PC-9 (cell line): Measurements from ENCODE around the gene DCAF16.

Experiments used
- CTCF ChIP-seq: fragments of 200-600 bp; sonication (generic); conservative IDR thresholded peaks from 2 replicates; pipeline ENCODE4 v1.6.1; 2017; ENCODE audit warnings: mixed run types, antibody characterized with exemption, mild to moderate bottlenecking, moderate library complexity
- EZH2 ChIP-seq: fragments of 200-600 bp; sonication (generic); IDR thresholded peaks from 2 replicates; pipeline ENCODE4 v1.8.0; 2017; ENCODE audit warnings: antibody characterized with exemption, low read depth

DNA sequence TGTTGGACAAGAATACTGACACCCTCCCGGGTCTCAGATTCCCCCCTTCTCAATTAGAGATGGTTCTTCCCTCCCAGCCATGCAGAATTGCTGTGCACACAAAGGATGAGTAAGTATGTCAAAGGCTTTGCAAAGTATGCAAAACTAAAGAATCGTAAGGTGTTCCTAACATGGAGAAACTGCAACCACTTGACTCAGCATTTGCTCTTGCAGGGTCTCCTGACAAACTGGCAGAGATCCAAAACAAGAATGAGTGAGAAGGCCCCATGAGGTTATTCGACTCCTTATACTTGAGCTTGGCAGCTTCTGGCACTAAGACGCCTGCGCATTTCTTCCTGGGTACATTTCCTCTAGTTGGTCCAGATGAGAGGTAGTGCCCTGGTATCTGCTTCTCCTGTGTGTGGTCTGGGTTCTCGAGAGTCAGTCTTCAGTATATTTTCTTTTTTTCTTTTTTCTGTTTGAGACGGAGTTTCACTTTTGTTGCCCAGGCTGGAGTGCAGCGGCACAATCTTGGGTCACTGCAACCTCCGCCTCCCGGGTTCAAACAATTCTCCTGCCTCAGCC lies 37.3 kb downstream of the DCAF16 start:
- TF ChIP-seq EZH2, result no peak
- no peak for TF ChIP-seq CTCF
